OCI-LY7 (cell line): ENCODE data around the gene TCP11. TPM values are rescaled to one million over a fixed set of nuclear protein-coding genes. Genes with fewer than 3 reads are reported as not detected.

Source experiments
- BruUV-seq: library from RNA; stranded (reverse); fragments of 400-500 nt; replicated peaks from 2 replicates; lab custom pipeline; 2021; lab: Mats Ljungman, UMichigan
- CTCF ChIA-PET: fragments of 300-600 bp; sonication (Branson Sonifier 250); formaldehyde crosslinking; loops from one replicate; lab custom pipeline; 2022; ENCODE audit warnings: antibody characterized with exemption; ENCODE audit not compliant: unreplicated experiment; lab: Charles Lee
- POLR2A ChIA-PET: fragments of 300-600 bp; sonication (Branson Sonifier 250); formaldehyde crosslinking; loops from one replicate; lab custom pipeline; 2022; ENCODE audit warnings: antibody characterized with exemption; lab: Charles Lee
- DNase-seq: peaks from one replicate; pipeline ENCODE4 v3.0.0-alpha.2; 2015; ENCODE audit warnings: low spot score
- H2AFZ ChIP-seq: fragments of 200-600 bp; sonication (generic), shearing (Covaris generic); 2 replicates; pipeline ENCODE4 v1.6.1; 2014; ENCODE audit warnings: mild to moderate bottlenecking, antibody characterized with exemption, low read length, moderate library complexity
- H3K27ac ChIP-seq: fragments of 200-600 bp; sonication (generic); 2 replicates; pipeline ENCODE4 v1.5.1; 2014; ENCODE audit warnings: mixed run types, low read depth, mild to moderate bottlenecking, moderate library complexity, low read length, inconsistent platforms; ENCODE audit not compliant: poor library complexity, severe bottlenecking
- H3K36me3 ChIP-seq: fragments of 200-600 bp; sonication (generic); 2 replicates; pipeline ENCODE4 v1.6.1; 2014; ENCODE audit warnings: mild to moderate bottlenecking, antibody characterized with exemption, low read length, moderate library complexity, mixed read lengths; ENCODE audit not compliant: insufficient read depth
- H3K4me1 ChIP-seq: fragments of 200-600 bp; sonication (generic); 2 replicates; pipeline ENCODE4 v1.5.1; 2014; ENCODE audit warnings: mild to moderate bottlenecking, low read length; ENCODE audit not compliant: insufficient read depth, poor library complexity, severe bottlenecking
- H3K4me2 ChIP-seq: fragments of 200-600 bp; sonication (generic); 2 replicates; pipeline ENCODE4 v1.6.1; 2014; ENCODE audit warnings: mild to moderate bottlenecking, low read length
- H3K4me3 ChIP-seq: fragments of 200-600 bp; sonication (generic); 2 replicates; pipeline ENCODE4 v1.5.1; 2014; ENCODE audit warnings: mild to moderate bottlenecking, low read depth, low read length; ENCODE audit not compliant: poor library complexity, severe bottlenecking
- H3K79me2 ChIP-seq: fragments of 200-600 bp; sonication (generic); 2 replicates; pipeline ENCODE4 v1.6.1; 2016; ENCODE audit warnings: low read depth, mild to moderate bottlenecking, low read length, moderate library complexity, mixed read lengths; ENCODE audit not compliant: insufficient read depth
- H3K9me2 ChIP-seq: fragments of 200-600 bp; sonication (generic); 2 replicates; pipeline ENCODE4 v1.6.1; 2016; ENCODE audit warnings: mild to moderate bottlenecking, low read length, mixed read lengths; ENCODE audit not compliant: insufficient read depth
- H3K9me3 ChIP-seq: fragments of 200-600 bp; sonication (generic); 2 replicates; pipeline ENCODE4 v1.6.1; 2014; ENCODE audit warnings: mild to moderate bottlenecking, mixed run types, low read length, mixed read lengths
- H4K20me1 ChIP-seq: fragments of 200-600 bp; sonication (generic); 2 replicates; pipeline ENCODE4 v1.6.1; 2014; ENCODE audit warnings: mild to moderate bottlenecking, antibody characterized with exemption, low read length, moderate library complexity, mixed read lengths; ENCODE audit not compliant: insufficient read depth
- CTCF ChIP-seq: fragments of 200-600 bp; sonication (generic); conservative IDR thresholded peaks from 2 replicates; pipeline ENCODE4 v1.5.1; 2014; ENCODE audit warnings: mild to moderate bottlenecking, antibody characterized with exemption, low read length, moderate library complexity, mixed read lengths
- EZH2phosphoT487 ChIP-seq: fragments of 200-600 bp; sonication (generic); IDR thresholded peaks from 2 replicates; pipeline ENCODE4 v1.6.1; 2018; ENCODE audit warnings: low read depth, borderline replicate concordance, mild to moderate bottlenecking, mixed run types, antibody characterized with exemption, low read length, moderate library complexity, mixed read lengths
- intact Hi-C: fragments of 100-400 bp; cut with micrococcal nuclease; formaldehyde crosslinking; loops from one replicate; pipeline ENCODE4 v1.10.0; 2022; ENCODE audit not compliant: unreplicated experiment
- total RNA-seq, 2 experiments: library from RNA; depleted of rRNA in 1 of 2; stranded (reverse); fragments of >200 nt in 1 of 2; shearing (Covaris generic) in 1 of 2; gene quantifications; 2 replicates each; pipeline ENCODE4 v1.2.3, GENCODE V29; 2014 to 2022

TCP11 gene
- total RNA-seq, 2 experiments from 2014 or later: not detected

DNA sequence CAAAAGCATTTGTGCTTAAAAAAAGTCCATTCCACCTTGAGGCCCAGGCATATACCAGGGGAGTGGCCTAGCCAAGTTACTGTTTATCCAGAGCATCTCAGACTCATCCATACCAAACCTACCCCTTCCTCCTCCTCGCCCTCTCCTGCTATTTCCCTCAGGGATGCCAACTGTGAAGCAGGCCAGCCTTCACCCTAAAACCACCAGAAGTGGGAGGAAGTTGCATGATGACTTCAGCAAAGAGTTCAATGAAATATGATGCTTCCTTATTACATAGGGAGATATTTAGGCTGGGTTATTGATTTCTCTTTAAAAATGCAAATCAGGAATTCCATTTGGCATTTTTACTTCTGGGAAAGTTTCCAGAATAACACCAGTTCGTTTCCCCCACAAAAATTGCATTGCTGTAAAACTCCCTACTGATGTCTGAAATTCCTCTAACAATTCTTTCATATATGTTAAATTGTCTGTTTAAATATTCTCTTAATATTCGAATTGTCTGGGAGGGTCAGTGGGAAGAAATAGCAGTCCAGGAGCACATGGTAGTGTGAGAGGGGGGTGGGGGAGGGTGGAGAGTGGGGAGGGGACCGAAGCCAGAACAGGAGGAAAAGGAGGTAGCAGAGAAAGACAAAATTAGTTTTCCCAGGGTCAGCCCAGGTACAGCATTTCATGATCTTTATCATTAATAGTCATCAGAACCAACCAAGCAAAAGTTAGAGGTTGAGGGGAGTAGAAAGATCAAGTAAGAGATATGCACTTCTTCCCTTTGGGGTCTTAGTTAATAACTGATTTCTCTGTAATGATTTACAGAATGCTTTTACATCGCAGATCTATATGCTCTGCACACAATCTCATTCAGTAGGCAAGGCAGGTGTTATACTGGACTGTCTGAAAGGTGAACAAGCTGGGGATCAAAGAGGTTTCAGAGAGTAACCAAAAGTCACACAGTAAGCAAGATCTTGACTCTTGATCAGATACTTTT, 1.7 kb upstream of the TCP11 start:
- intact Hi-C loops: loop anchor here (5.0 kb wide), 1 partner anchor 896 kb away; the partner anchor contains the start of gene SMIM29
- Histone ChIP-seq H3K79me2 (no peaks in the 10 kb centered on the region), H3K9me3 (no peaks in the 10 kb centered on the region), H3K4me3 (no peak overlapping the region), H3K4me1 (peaks cover 5% of the 10 kb centered on the region), H3K36me3 (no peaks in the 10 kb centered on the region), H3K9me2 (no peaks in the 10 kb centered on the region), H3K4me2 (no peak overlapping the region), H3K27ac (no peak overlapping the region), H2AFZ (no peak overlapping the region), H4K20me1 (no peaks in the 10 kb centered on the region)
- DNase-seq: no peak
- ChIA-PET POLR2A (no interaction called here), CTCF (no interaction called here)
- TF ChIP-seq CTCF: no peak
- TF ChIP-seq EZH2phosphoT487: no peak
- no TSS peak for BruUV-seq

GRCh38 chr6:35140639-35141006, 516 bp downstream of the TCP11 start:
- Histone ChIP-seq H3K9me2 (no peaks in the 10 kb centered on the region), H3K36me3 (no peaks in the 10 kb centered on the region), H3K79me2 (no peaks in the 10 kb centered on the region), H3K4me2 (peak overlapping the region; percentile 32; the same call in 1 of the 2 replicates), H4K20me1 (no peaks in the 10 kb centered on the region), H3K4me3 (no peak overlapping the region), H3K9me3 (no peaks in the 10 kb centered on the region), H3K4me1 (peaks cover 12% of the 10 kb centered on the region), H3K27ac (no peak overlapping the region), H2AFZ (peak overlapping the region; percentile 49; the same call in 1 of the 2 replicates)
- intact Hi-C loops: loop anchor here (1.0 to 5.0 kb wide), 3 partner anchors 154 to 893 kb away; partner anchors contain the start of gene SMIM29
- TF ChIP-seq EZH2phosphoT487: no peak
- CTCF ChIA-PET: no interaction called here
- BruUV-seq: no TSS peak
- no peak for DNase-seq
- POLR2A ChIA-PET: no interaction called here

GRCh38 chr6:35139924-35140638, 1.1 kb downstream of the TCP11 start:
- TF ChIP-seq EZH2phosphoT487 (no peak), CTCF (peak; percentile 97)
- peak; percentile 79 for DNase-seq
- Histone ChIP-seq H3K4me2 (0 out of 2 replicates have a peak overlapping the region, but pooled peaks have one; percentile 32), H3K27ac (no peak overlapping the region), H3K4me1 (peaks cover 12% of the 10 kb centered on the region), H2AFZ (peak overlapping the region; percentile 49), H3K36me3 (no peaks in the 10 kb centered on the region), H3K79me2 (no peaks in the 10 kb centered on the region), H3K4me3 (no peak overlapping the region), H4K20me1 (no peaks in the 10 kb centered on the region), H3K9me2 (no peaks in the 10 kb centered on the region), H3K9me3 (no peaks in the 10 kb centered on the region)
- POLR2A ChIA-PET: interaction anchor here (0.7 to 1.1 kb wide), 3 partner anchors 13 to 155 kb away, joined by 3 read pairs; no protein-coding TSS in a partner anchor
- no TSS peak for BruUV-seq
- CTCF ChIA-PET: interaction anchor here (0.8 to 0.9 kb wide), 2 partner anchors 153 to 938 kb away, joined by 3 read pairs; no protein-coding TSS in a partner anchor
- intact Hi-C loops: loop anchor here (1.0 to 5.0 kb wide), 3 partner anchors 154 to 893 kb away; partner anchors contain the start of gene SMIM29
